ENCODE data around the gene NELL2.

NELL2 gene

DNA sequence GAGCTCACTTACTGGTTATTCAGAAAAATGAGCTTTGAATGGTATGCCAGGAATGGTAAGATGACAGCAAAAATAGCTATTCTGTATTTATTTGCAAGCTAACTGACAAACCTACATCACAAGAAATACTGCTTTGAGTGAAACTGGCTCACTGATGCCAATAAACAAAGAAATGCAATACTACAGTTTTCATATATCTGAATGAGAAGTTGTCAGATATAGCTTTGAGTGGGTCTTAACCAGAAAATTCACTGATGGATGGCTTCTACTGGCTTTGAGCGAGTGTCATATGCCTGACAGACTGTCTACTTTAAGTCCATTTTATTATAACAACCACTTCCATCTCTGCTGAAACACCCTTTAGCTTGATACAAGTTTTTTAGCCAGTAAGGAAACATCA is 330.1 kb downstream of the NELL2 start:
- DNase-seq: no peak

DNA sequence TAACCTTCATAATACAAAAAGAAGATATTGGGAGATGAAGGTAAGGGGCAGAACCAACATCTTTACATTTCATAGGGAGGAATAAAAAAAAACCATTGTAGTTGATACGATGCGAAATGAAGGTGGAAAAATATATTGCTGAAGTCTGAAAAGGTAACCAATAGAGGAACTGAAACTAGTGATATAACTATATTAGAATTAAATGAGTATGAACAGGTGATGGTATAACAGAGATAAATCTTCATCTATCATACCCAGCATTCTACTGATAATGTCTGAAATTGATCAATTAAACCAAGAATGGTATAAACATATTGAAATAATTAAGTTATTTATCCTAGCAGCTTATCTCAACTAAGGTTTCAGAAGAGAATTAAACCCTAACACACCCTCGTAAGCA is 332.1 kb downstream of the NELL2 start:
- DNase-seq: no peak

DNA sequence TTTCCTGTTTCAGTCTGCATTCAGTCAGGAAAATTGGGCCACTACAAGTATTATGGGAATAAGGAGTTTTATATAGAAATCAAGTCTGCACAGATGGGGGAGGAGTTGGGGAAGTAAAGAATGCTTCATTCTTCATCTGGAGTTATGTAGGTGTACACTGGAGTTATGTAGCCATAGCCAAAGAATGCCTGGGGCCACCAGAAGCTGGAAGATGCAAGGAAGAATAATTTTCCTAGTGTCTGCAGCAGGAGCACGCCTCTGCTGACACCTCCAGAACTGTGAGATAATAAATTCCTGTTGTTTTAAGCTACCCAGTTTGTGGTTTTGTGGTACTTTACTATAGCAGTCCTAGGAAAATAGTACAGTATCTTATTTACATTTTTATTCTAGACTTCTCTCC is 333.4 kb downstream of the NELL2 start:
- no peak for DNase-seq

DNA sequence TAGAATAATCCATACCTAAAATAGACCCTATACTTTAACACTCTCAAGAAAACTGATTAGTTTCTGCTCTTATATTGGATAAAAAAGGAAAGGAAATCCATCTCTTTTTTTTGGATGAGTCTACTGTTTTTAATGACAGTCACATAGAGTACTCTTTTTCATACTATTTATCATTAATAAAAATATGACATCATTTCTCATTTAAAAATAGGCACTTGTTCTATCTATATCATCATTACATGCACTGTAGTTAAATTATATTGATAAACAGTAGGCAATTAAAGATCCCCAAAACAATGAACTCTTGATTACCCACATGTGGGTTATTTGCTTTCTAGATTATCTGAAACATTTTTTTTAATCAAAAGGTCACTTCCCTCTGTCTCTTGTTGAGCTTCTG is 338.8 kb downstream of the NELL2 start:
- DNase-seq: no peak

DNA sequence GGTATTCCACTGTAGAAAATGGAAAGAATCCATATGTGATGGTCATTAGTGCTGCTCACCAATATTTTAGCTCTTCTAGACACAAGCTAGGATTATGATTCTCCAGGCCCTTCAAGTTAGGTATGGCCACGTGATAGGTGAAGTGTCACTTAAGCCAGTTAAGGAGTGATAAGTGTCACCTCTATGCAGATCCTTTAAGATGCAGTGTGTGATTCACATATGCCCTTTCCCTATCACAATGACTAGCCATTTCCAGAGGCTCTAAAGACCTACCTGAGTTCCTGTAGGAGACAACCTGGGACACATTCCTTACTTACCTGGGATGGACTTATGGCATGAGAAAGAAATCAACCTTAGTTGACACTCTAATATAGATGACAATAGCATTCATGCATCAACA is 343.2 kb downstream of the NELL2 start:
- no peak for DNase-seq

GRCh38 chr12:44531320-44531971 is 344.7 kb downstream of the NELL2 start:
- DNase-seq: no peak

DNA sequence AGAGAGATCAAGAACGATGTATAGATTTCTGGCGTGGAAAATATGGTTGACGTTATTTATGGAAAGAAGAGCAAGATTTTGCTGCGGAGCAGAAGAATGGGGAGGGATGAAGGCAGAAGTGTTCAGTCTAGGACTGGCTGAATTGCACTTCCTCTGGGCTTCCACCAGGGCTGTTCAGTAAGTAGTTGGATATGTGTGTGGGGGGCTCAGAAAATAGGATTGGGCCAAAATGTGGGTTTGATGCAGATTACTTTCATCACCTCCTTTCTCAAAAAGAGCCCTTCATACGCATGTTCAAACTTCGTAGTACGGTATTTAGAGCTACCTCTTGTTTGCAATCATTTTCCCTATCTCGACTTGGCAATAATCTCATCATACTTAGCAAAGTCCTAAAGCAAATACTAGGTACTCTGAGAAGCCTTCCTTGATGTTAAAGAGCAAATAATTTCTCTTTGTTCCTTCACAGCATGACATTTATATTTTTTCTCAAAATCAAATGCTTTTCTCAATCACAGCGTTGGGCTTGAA is 349.4 kb downstream of the NELL2 start:
- no peak for DNase-seq

DNA sequence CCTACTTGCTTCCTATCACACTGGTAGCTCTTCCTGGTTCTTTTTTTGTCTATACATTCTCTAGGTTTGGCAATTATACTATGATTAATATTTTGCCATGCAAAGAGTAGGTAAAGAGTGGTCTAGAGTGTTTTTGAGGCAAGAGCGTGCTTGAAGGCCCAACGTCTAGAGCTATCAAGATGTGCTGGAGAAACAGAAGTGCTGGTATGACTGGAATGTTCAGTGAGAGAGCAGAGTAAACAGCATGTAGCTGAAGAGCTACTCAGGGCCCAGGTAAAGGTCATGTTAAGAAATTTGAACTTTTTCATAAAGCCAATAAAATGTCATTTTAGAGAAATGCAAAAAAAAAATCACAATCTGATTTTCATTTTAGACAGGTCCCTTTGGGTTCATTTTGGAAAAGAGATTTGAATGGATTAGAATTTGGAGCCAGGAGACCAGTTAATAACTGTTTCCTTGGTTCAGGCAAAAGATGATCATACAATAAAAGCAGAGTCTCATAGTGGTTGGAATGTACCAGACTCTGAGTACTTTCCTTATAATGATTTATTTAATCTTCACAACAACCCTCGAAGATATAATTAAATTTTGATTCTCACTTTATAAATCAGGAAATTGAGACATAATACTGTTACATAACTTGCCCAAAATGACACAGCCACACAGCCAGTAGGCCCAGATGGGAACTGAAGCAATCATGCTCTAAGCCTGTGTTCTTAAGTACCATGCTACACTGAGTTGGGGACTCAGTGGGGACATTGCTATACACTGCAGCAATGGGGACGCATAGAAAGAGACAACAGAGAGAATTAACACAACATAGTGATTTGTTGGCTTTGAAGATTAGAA is 350.1 kb downstream of the NELL2 start:
- DNase-seq: no peak

GRCh38 chr12:44523828-44524227 is 352.3 kb downstream of the NELL2 start:
- DNase-seq: no peak

- DNase-seq: no peak
Measured at GRCh38 chr12:44521702-44522101, 354.4 kb downstream of the NELL2 start.

DNA sequence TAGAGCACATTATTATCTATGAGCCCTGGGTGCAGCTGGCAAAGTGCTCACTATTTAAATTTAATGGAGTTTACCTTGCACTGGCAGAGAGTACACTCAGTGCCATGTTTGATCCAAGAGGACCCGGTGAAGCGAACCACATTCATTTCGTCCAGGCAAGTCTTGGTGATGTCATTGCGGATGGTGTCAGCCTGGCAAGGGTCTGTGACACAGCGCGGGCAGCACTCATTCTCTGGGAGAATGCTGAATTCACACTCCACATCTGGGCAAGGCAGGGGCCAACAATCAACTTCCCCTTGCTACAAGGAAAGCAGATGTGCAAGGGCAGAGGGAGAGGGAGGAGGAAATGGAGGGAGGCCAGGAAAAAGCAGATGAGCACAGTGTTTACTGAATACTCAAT is 356.2 kb downstream of the NELL2 start:
- DNase-seq: peak in 4 of 51 donors; percentile 2 to 15 (median 6)

DNA sequence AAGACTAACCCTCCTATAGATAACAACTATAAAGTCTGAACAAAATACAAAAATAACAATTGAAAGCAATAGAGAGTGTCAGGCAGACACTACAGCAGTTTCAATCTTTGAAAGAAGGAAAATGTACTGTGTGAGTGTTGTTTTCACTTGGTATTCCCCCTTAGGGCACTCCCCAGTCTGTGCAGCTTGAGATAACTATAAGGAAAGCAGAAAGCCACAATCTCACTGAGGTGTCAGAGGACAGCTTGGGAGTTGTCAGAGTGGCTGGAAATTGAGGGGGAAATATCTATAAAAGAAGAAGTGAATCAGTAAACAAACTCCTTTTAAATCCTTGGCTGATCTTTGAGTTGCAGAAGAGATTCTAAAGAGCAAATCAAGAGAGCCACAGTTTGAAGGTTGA is 364.8 kb downstream of the NELL2 start:
- DNase-seq: no peak

- no peak for DNase-seq
Measured at GRCh38 chr12:44510510-44510909, 365.6 kb downstream of the NELL2 start.

DNA sequence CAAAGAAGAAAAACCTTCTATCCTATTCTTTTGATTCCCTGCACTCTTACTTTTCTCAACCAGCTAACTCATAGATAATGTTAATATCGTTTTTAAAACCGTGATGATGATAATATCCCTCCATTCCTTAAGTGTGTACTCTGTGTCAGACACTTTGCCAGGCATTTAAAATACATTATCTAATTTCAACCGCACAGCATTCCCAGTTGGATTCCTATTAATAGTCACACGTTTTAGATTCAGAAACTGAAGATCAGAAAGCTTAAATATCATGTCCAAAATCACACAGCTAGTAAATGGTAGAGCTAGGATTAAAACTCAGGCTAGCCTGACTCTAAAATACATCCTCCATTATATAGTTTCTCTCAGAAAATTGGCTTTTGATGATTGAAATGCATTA is 366.0 kb downstream of the NELL2 start:
- no peak for DNase-seq

- no peak for DNase-seq
Measured at GRCh38 chr12:44509471-44509870, 366.6 kb downstream of the NELL2 start.

DNA sequence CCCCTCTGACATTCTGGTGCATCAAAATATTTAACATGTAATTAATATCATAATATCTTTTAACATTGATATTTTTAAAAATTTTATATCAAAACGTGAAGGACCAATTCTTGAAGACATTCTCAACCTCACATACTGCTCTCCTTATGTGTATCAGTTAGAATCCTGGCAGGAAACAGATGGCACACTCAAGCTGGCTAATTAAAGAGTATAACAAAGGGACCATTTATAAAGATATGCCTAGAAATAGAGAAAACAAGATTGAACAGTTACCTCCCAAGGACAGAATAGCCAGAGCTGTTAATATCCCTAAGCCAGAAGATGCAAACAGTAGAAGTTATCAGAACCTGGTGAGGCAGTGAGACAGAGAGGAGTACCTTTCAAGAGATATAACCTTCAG is 368.7 kb downstream of the NELL2 start:
- DNase-seq: no peak

DNA sequence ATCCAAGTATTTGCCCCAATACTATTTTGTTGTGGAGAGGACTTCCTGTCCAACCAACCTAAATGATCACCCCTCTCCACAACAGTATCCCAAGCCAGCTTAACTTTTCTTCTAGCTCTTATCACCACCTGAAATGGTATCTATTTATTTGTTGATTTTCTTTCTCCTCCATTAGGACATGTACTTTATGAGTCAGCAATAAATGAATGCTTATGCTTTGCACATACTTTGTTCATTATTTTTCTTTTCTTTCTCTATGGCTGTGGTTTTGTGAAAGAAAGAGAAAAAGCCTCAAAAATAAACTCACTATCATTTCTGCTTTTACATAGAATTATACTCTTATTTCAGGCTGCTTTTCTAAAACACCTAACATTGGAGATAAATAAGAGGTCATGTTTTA is 371.3 kb downstream of the NELL2 start:
- DNase-seq: no peak

GRCh38 chr12:44503329-44503728 is 372.8 kb downstream of the NELL2 start:
- DNase-seq: no peak

GRCh38 chr12:44502681-44503080 is 373.4 kb downstream of the NELL2 start:
- DNase-seq: no peak

- no peak for DNase-seq
Measured at GRCh38 chr12:44500423-44500822, 375.7 kb downstream of the NELL2 start.

DNA sequence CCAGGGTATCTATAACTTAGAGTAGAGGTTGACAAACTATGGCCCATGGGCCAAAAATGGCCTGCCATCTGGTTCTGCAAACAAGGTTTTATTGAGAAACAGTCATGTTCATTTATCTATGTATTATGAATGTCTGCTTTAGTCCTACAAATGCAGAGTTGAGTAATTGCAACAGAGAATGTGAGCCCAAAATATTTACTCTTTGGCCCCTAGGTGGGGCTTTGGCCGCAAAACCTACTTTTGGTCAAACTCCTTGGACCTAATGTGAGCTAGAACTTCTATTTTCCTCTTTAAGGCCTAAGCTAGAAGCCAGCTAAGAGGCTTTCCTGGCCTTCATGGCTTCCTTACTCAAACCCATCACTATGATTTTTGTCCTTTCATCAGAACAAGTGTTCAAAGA is 379.1 kb downstream of the NELL2 start:
- DNase-seq: no peak

GRCh38 chr12:44490181-44490580 is 385.9 kb downstream of the NELL2 start:
- DNase-seq: no peak

DNA sequence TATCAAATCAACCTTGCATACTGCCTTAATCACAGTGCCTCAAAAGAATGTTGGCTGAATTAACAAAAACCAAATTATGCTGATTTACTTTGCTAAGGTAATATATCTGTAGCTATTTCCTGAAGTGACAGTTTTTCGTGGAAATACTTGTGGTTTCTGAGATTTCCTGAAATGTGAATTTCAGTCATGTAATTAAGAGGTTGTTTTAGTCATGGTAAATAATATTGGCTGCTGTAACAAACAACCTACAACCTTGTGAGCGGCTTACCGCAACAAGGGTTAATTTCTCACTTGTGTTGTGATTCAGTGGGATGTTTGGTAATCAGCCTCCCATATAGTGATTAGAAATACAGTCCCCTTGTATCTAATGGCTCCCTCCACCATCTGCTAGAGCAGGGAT is 387.9 kb downstream of the NELL2 start:
- no peak for DNase-seq

Measured in hypothalamus (tissue), 51 donors.